ENCODE results near the gene TRIO. TPM values are rescaled to one million over a fixed set of nuclear protein-coding genes. Genes with fewer than 3 reads are reported as not detected.

The TRIO gene
- total and polyA plus RNA-seq, 10 of the 15 experiments (the other 5 are each of a cell fraction or from before 2014, with no cell fraction given) = 5.1 to 96.4 (median 44.6) TPM

GRCh38 chr5:14330291-14330690, 187.1 kb downstream of the TRIO start:
- H3K9me3 ChIP-seq (replicated peaks; ENCODE audit: control insufficient read depth, insufficient read depth, low read length) = no peaks in the 10 kb centered on the region
- ChIA-PET RAD21 (ENCODE audit: unreplicated experiment) (interaction anchor here (0.6 to 1.1 kb wide), 2 partner anchors 48 to 222 kb away, joined by 3 read pairs; no protein-coding TSS in a partner anchor), CTCF (interaction anchor here (1.1 to 1.7 kb wide), 2 partner anchors 21 to 60 kb away, joined by 5 to 8 read pairs; no protein-coding TSS in a partner anchor), SMC1A (ENCODE audit: uncharacterized antibody, unreplicated experiment) (interaction anchor here (0.7 to 1.9 kb wide), 5 partner anchors 12 to 745 kb away, joined by 3 to 8 read pairs (median 3); no protein-coding TSS in a partner anchor), POLR2A (interaction anchor here (0.6 to 1.0 kb wide), 2 partner anchors 12 to 40 kb away, joined by 3 read pairs; no protein-coding TSS in a partner anchor)
- H3K79me2 ChIP-seq (ENCODE audit: control insufficient read depth, insufficient read depth, low read length) = no peaks in the 10 kb centered on the region
- ATAC-seq (no peak), FAIRE-seq (no peak), DNase-seq (ENCODE audit: low read depth, low spot score) (no peak)
- BruUV-seq (replicated peaks) = no TSS peak
- no peak overlapping the region for H3K9ac ChIP-seq (ENCODE audit: control insufficient read depth, insufficient read depth, low read length)
- H3K4me3 ChIP-seq = no peak overlapping the region
- H3K27ac ChIP-seq (ENCODE audit: control insufficient read depth, insufficient read depth) = no peak overlapping the region
- no peaks in the 10 kb centered on the region for H4K20me1 ChIP-seq (ENCODE audit: control insufficient read depth, insufficient read depth)
- no peak overlapping the region for H2AFZ ChIP-seq (ENCODE audit: control insufficient read depth, low read depth, low read length)
- WGBS (ENCODE audit: insufficient coverage, insufficient replicate concordance, low lambda C conversion rate, missing lambda C conversion rate) = 100% methylated on average over 2 of the region's 2 CpGs
- peaks cover 17 to 33% of the 10 kb centered on the region in 2 experiments for H3K36me3 ChIP-seq (ENCODE audit: control insufficient read depth in 2 of 2, insufficient read depth in 2 of 2, low read length in 1 of 2)
- peaks cover 13% of the 10 kb centered on the region for H3K4me1 ChIP-seq (ENCODE audit: control insufficient read depth, insufficient read depth, low read length)
- no peak overlapping the region for H3K4me2 ChIP-seq (ENCODE audit: control insufficient read depth, insufficient read depth)
- in situ Hi-C loops (cut with MboI) = no loop called here
- intact Hi-C loops (cut with micrococcal nuclease; ENCODE audit: unreplicated experiment) = no loop called here
- no peaks in the 10 kb centered on the region for H3K27me3 ChIP-seq (replicated peaks in 1 of 2; ENCODE audit: control insufficient read depth in 2 of 2, insufficient read depth in 2 of 2, low read length in 1 of 2)
- TF ChIP-seq STAT1 (conservative IDR thresholded peaks at IDR 0.05) = no peak
- no peak for TF ChIP-seq EGR1 (IDR thresholded peaks at IDR 0.05; ENCODE audit: borderline replicate concordance in 1 of 2, low read depth in 2 of 2, low read length in 2 of 2)
- TF ChIP-seq E2F8 (IDR thresholded peaks at IDR 0.05; ENCODE audit: low read depth, partially characterized antibody) = no peak
- no peak for TF ChIP-seq POLR2AphosphoS5 (IDR thresholded peaks at IDR 0.05; ENCODE audit: low read length)
- TF ChIP-seq ESRRA (IDR thresholded peaks at IDR 0.05; ENCODE audit: low read length) = no peak
- no peak for TF ChIP-seq SMAD1 (IDR thresholded peaks at IDR 0.05; ENCODE audit: low read depth, partially characterized antibody)
- TF ChIP-seq ZNF217 (IDR thresholded peaks at IDR 0.05) = no peak
- no peak for TF ChIP-seq SIN3A (IDR thresholded peaks at IDR 0.05; ENCODE audit: low read depth, low read length)
- TF ChIP-seq ATF3 (IDR thresholded peaks at IDR 0.05; ENCODE audit: borderline replicate concordance, extremely low read depth, low read depth, low read length) = no peak
- no peak for TF ChIP-seq NFXL1 (IDR thresholded peaks at IDR 0.05; ENCODE audit: borderline replicate concordance)
- no peak for TF ChIP-seq PKNOX1 (IDR thresholded peaks at IDR 0.05)
- no peak for TF ChIP-seq STAT3 (IDR thresholded peaks at IDR 0.05; ENCODE audit: low read depth, low read length)
- TF ChIP-seq MAX (IDR thresholded peaks at IDR 0.05; ENCODE audit: low read depth, low read length) = no peak
- no peak for TF ChIP-seq BCL3 (IDR thresholded peaks at IDR 0.05; ENCODE audit: borderline replicate concordance, insufficient read depth, low read depth, low read length, poor library complexity, severe bottlenecking)
- no peak for TF ChIP-seq ZZZ3 (IDR thresholded peaks at IDR 0.05; ENCODE audit: control insufficient read depth, insufficient read length, low read depth)
- no peak for TF ChIP-seq ZNF622 (IDR thresholded peaks at IDR 0.05)
- TF ChIP-seq NFYB (IDR thresholded peaks at IDR 0.05; ENCODE audit: insufficient read depth, low read depth, low read length) = no peak
